Loucy (cell line): ENCODE data around the gene ARHGEF17.

Experiments used
- H2AFZ ChIP-seq: fragments of 200-600 bp; sonication (generic); 2 replicates; pipeline ENCODE4 v1.6.0; 2016; ENCODE audit warnings: antibody characterized with exemption, mild to moderate bottlenecking, low read length, moderate library complexity
- H3F3A ChIP-seq: fragments of 200-600 bp; 2 replicates; pipeline ENCODE4 v1.6.0; 2016; ENCODE audit warnings: antibody characterized with exemption, low read depth, mild to moderate bottlenecking
- H3K27me3 ChIP-seq: fragments of 200-600 bp; sonication (generic); 2 replicates; pipeline ENCODE4 v1.6.1; 2014; ENCODE audit warnings: low read length, mild to moderate bottlenecking; ENCODE audit not compliant: insufficient read depth, poor library complexity, severe bottlenecking
- H3K36me3 ChIP-seq: fragments of 200-600 bp; sonication (generic); 2 replicates; pipeline ENCODE4 v1.6.1; 2016; ENCODE audit warnings: low read length; ENCODE audit not compliant: insufficient read depth
- H3K4me1 ChIP-seq: fragments of 200-600 bp; sonication (generic); 2 replicates; pipeline ENCODE4 v1.5.1; 2014; ENCODE audit warnings: low read length, mild to moderate bottlenecking; ENCODE audit not compliant: insufficient read depth, poor library complexity, severe bottlenecking
- H3K4me2 ChIP-seq: fragments of 200-600 bp; sonication (generic); 2 replicates; pipeline ENCODE4 v1.6.0; 2014; ENCODE audit warnings: antibody characterized with exemption, low read length, low read depth, mild to moderate bottlenecking; ENCODE audit not compliant: poor library complexity, severe bottlenecking
- H3K4me3 ChIP-seq: fragments of 200-600 bp; sonication (generic); 2 replicates; pipeline ENCODE4 v1.5.1; 2014; ENCODE audit warnings: low read length, mild to moderate bottlenecking, mixed read lengths; ENCODE audit not compliant: poor library complexity, severe bottlenecking
- H3K79me2 ChIP-seq: fragments of 200-600 bp; sonication (generic); 2 replicates; pipeline ENCODE4 v1.6.1; 2014; ENCODE audit warnings: low read length; ENCODE audit not compliant: insufficient read depth
- H3K9ac ChIP-seq: fragments of 200-600 bp; sonication (generic); 2 replicates; pipeline ENCODE4 v1.6.0; 2014; ENCODE audit warnings: mild to moderate bottlenecking, low read depth, low read length, moderate library complexity; ENCODE audit not compliant: poor library complexity, severe bottlenecking
- H3K9me2 ChIP-seq: fragments of 200-600 bp; sonication (generic); replicated peaks from 2 replicates; pipeline ENCODE4 v1.6.1; 2016; ENCODE audit warnings: low read depth, low read length, mixed read lengths
- H3K9me3 ChIP-seq: fragments of 200-600 bp; sonication (generic); 2 replicates; pipeline ENCODE4 v1.6.1; 2014; ENCODE audit warnings: mild to moderate bottlenecking, antibody characterized with exemption, low read length, low read depth; ENCODE audit not compliant: insufficient read depth
- H4K20me1 ChIP-seq: fragments of 200-600 bp; sonication (generic); 2 replicates; pipeline ENCODE4 v1.6.0; 2014; ENCODE audit warnings: antibody characterized with exemption, low read length, mild to moderate bottlenecking; ENCODE audit not compliant: insufficient read depth, poor library complexity, severe bottlenecking
- CTCF ChIP-seq: fragments of 200-600 bp; sonication (generic); conservative IDR thresholded peaks from 2 replicates; pipeline ENCODE4 v1.5.1; 2014; ENCODE audit warnings: mild to moderate bottlenecking, antibody characterized with exemption, low read length
- EZH2phosphoT487 ChIP-seq: fragments of 200-600 bp; IDR thresholded peaks from 2 replicates; pipeline ENCODE4 v1.6.1; 2018; ENCODE audit warnings: antibody characterized with exemption, mild to moderate bottlenecking, moderate library complexity, borderline replicate concordance

ARHGEF17 gene

GRCh38 chr11:73262851-73263495 lies 45.1 kb upstream of the ARHGEF17 start:
- no peak overlapping the region for H3K4me2 ChIP-seq
- no peaks in the 10 kb centered on the region for H3K36me3 ChIP-seq
- no peaks in the 10 kb centered on the region for H3K27me3 ChIP-seq
- H3K4me1 ChIP-seq = peaks cover 7% of the 10 kb centered on the region
- H4K20me1 ChIP-seq = no peaks in the 10 kb centered on the region
- TF ChIP-seq EZH2phosphoT487 (no peak), CTCF (no peak)
- H3K4me3 ChIP-seq = no peak overlapping the region
- no peaks in the 10 kb centered on the region for H3K9me3 ChIP-seq
- no peaks in the 10 kb centered on the region for H3K9me2 ChIP-seq
- no peaks in the 10 kb centered on the region for H3F3A ChIP-seq
- no peak overlapping the region for H2AFZ ChIP-seq
- no peaks in the 10 kb centered on the region for H3K79me2 ChIP-seq
- H3K9ac ChIP-seq = no peak overlapping the region

- peaks cover 9% of the 10 kb centered on the region for H3K4me1 ChIP-seq
- no peaks in the 10 kb centered on the region for H3K9me2 ChIP-seq
- H4K20me1 ChIP-seq = no peaks in the 10 kb centered on the region
- no peaks in the 10 kb centered on the region for H3K9me3 ChIP-seq
- no peaks in the 10 kb centered on the region for H3K79me2 ChIP-seq
- no peaks in the 10 kb centered on the region for H3K27me3 ChIP-seq
- H3K9ac ChIP-seq = no peak overlapping the region
- no peak overlapping the region for H2AFZ ChIP-seq
- H3K4me2 ChIP-seq = no peak overlapping the region
- H3K4me3 ChIP-seq = no peak overlapping the region
- TF ChIP-seq CTCF = no peak
- TF ChIP-seq EZH2phosphoT487 = no peak
- no peaks in the 10 kb centered on the region for H3F3A ChIP-seq
- H3K36me3 ChIP-seq = no peaks in the 10 kb centered on the region
Measured at GRCh38 chr11:73263640-73264039, 44.4 kb upstream of the ARHGEF17 start.

- Histone ChIP-seq H2AFZ (no peak overlapping the region), H3K27me3 (no peaks in the 10 kb centered on the region), H3K4me3 (no peak overlapping the region), H3K4me1 (peaks cover 9% of the 10 kb centered on the region), H3K36me3 (no peaks in the 10 kb centered on the region), H3K9ac (no peak overlapping the region), H4K20me1 (no peaks in the 10 kb centered on the region), H3K4me2 (no peak overlapping the region), H3K79me2 (no peaks in the 10 kb centered on the region), H3K9me3 (no peaks in the 10 kb centered on the region), H3K9me2 (no peaks in the 10 kb centered on the region), H3F3A (no peaks in the 10 kb centered on the region)
- TF ChIP-seq CTCF = no peak
- no peak for TF ChIP-seq EZH2phosphoT487
Measured at GRCh38 chr11:73265278-73265810, 42.7 kb upstream of the ARHGEF17 start.
